Bronchial epithelial cell (primary cell): ENCODE measurements around the gene TMPRSS15. TPM values are rescaled to one million over a fixed set of nuclear protein-coding genes. Genes with fewer than 3 reads are reported as not detected.

Experiments
- DNase-seq: peaks from one replicate; pipeline ENCODE4 v3.0.0-alpha.2; 2010; ENCODE audit warnings: low read depth
- FAIRE-seq: peaks from 2 replicates; lab custom pipeline; 2011; peaks lifted over from hg19 to GRCh38; lab: Jason Lieb, UNC
- H3K27me3 ChIP-seq: 2 replicates; pipeline ENCODE4 v1.5.1; 2011; ENCODE audit warnings: low read length; ENCODE audit not compliant: control insufficient read depth, insufficient read depth
- H3K36me3 ChIP-seq: 2 replicates; pipeline ENCODE4 v1.5.1; 2011; ENCODE audit warnings: low read length; ENCODE audit not compliant: control insufficient read depth, insufficient read depth
- H3K4me3 ChIP-seq: 2 replicates; pipeline ENCODE4 v1.5.1; 2011; ENCODE audit warnings: mild to moderate bottlenecking, low read depth, low read length, control low read depth
- total RNA-seq: library from RNA; depleted of rRNA; stranded (reverse); fragments of >200 nt; gene quantifications from 2 replicates; pipeline ENCODE4 v1.2.1, GENCODE V29; 2014
- TF ChIP-seq, protein P1 (sequence below): IDR thresholded peaks from 2 replicates; pipeline ENCODE4 v1.5.1; 2011; ENCODE audit warnings: mild to moderate bottlenecking, moderate library complexity, low read length, control low read depth, inconsistent platforms; ENCODE audit not compliant: insufficient read depth, severe bottlenecking

The TMPRSS15 gene
- total RNA-seq, 1 donor from 2014 or later = not detected

DNA sequence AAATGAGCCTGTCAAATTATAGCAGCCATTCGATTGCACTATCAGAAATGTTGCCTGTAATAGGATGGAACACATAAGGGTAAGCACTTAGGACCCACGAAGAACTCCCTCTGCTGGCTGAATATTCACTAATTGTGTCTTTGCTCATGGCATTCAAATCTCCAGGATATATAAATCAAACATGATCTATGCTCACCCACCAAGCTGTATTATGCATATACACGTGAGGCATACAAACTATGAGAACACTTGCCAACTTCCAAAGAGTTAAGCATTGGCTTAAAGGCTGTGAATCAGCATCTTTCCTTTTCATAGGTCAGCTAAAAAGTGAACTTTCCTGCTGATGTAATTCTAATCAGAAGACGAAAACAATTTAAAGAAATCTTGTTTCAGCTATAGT lies 34.5 kb downstream of the TMPRSS15 start:
- peak; percentile 70 for FAIRE-seq
- TF ChIP-seq, protein P1, sequence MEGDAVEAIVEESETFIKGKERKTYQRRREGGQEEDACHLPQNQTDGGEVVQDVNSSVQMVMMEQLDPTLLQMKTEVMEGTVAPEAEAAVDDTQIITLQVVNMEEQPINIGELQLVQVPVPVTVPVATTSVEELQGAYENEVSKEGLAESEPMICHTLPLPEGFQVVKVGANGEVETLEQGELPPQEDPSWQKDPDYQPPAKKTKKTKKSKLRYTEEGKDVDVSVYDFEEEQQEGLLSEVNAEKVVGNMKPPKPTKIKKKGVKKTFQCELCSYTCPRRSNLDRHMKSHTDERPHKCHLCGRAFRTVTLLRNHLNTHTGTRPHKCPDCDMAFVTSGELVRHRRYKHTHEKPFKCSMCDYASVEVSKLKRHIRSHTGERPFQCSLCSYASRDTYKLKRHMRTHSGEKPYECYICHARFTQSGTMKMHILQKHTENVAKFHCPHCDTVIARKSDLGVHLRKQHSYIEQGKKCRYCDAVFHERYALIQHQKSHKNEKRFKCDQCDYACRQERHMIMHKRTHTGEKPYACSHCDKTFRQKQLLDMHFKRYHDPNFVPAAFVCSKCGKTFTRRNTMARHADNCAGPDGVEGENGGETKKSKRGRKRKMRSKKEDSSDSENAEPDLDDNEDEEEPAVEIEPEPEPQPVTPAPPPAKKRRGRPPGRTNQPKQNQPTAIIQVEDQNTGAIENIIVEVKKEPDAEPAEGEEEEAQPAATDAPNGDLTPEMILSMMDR = no peak

DNA sequence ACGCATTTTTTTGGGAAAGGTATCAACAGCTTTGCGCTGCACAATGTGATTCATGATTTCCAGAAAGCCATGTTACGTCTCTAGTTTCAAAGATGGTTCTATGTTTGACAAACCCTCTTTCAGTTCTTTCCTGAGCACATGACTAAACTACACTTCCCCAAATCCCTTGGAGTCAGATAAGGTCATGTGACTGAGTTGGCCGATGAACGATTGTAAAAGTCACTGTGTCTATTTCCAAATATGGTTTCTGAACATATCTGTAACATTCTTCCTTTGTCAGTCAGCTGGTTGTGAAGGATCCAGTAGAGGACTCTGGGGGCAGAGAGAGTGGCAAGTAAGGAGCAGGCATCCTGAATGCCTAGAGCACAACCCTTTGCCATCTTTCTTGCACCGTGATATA lies 35.4 kb downstream of the TMPRSS15 start:
- no peak for FAIRE-seq
- no peak overlapping the region for H3K4me3 ChIP-seq
- DNase-seq = no peak

More for the DNA sequence above, 34.5 kb downstream of the TMPRSS15 start:
- no peak for DNase-seq
- Histone ChIP-seq H3K27me3 (no peaks in the 10 kb centered on the region), H3K36me3 (no peaks in the 10 kb centered on the region), H3K4me3 (no peak overlapping the region)

DNA sequence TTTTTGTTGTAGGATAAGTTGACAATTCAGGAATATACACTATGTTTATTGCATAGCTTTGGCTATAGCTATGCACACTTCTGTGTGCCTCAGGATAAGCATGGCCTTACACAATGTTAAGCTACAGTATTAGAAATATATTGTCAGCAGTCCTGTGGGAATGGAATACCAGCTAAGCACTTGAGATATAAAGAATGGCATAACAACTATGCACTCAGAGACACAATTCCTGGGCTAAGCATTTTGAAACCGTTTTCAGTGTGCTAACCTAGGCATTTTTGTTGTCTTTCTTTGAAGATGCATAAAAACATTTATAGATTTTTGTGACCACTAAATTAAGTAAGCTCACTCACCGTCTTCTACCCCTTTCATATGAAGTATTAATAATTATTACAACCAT lies 46.8 kb downstream of the TMPRSS15 start:
- Histone ChIP-seq H3K27me3 (no peaks in the 10 kb centered on the region), H3K36me3 (no peaks in the 10 kb centered on the region), H3K4me3 (no peak overlapping the region)
- no peak for DNase-seq
- FAIRE-seq = no peak
- TF ChIP-seq, protein P1 = no peak

More for the DNA sequence above, 35.4 kb downstream of the TMPRSS15 start:
- Histone ChIP-seq H3K27me3 (no peaks in the 10 kb centered on the region), H3K36me3 (no peaks in the 10 kb centered on the region)
- TF ChIP-seq, protein P1 = no peak

DNA sequence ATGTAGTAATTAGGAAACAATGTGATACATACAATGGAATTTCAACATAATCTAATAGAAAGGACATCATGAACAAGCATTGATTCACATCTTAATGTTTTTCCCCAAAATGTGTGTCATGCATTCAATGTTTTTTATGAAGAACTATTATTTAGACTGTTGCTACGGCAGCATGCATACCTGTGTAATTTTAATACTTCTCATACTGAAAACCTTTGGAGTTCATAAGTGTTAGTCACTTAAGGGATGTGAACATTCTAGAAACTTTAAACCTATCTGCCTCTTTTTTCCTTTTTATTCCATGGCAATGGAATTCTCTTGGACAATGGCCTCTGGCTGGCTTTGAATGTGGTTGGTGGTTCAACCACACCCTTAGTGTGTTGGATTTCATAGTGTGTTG lies 48.6 kb downstream of the TMPRSS15 start:
- DNase-seq (no peak), FAIRE-seq (no peak)
- Histone ChIP-seq H3K27me3 (no peaks in the 10 kb centered on the region), H3K36me3 (no peaks in the 10 kb centered on the region), H3K4me3 (no peak overlapping the region)
- TF ChIP-seq, protein P1 = no peak

DNA sequence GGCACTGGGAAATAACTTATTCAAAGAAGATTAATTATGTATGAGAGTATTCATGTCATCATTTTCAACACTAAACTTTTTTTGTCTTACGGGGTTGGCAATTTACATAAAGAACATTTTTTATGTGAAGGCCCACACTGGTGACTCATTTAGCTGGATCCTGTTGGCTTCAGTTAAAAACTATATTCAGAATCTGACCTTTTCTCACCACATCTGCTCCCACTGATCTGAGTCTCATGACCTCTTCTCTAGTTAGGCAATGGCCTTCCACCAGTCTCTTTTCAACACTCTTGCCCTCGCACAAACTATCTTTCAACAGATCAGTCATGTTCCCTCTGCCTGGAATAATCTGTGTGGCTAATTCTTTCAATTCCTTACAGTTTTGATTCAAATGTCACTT lies 53.4 kb downstream of the TMPRSS15 start:
- DNase-seq = no peak
- Histone ChIP-seq H3K27me3 (no peaks in the 10 kb centered on the region), H3K36me3 (no peaks in the 10 kb centered on the region), H3K4me3 (no peak overlapping the region)
- TF ChIP-seq, protein P1 = no peak
- FAIRE-seq = no peak

DNA sequence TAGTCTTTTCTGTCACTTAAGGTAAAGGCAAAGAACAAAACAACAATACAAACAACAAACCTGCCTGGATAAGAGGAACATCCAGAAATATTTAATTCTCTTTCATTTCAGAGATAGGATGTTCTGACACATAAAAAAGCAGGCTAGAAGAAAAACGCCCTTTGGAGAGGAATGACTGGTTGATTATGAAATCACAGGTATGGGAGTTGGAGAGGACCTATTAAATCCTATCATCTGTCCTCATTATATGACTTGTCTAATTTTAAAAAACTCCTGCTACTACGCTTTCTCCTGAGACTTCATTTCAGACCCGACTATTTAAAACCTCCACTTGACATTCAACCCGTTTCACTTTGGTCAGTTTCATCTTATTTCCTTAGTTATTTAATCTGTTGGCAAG lies 54.1 kb downstream of the TMPRSS15 start:
- TF ChIP-seq, protein P1 = no peak
- no peak for DNase-seq
- no peak for FAIRE-seq
- Histone ChIP-seq H3K4me3 (no peak overlapping the region), H3K27me3 (no peaks in the 10 kb centered on the region), H3K36me3 (no peaks in the 10 kb centered on the region)
